GM18951 (cell line): ENCODE results near the gene FCER2.

Source experiments
- POLR2A ChIP-seq: IDR thresholded peaks from 4 replicates; pipeline ENCODE4 v1.6.1; 2011; ENCODE audit warnings: mild to moderate bottlenecking; ENCODE audit not compliant: insufficient read length, insufficient read depth; ENCODE audit errors: extremely low read depth
- in situ Hi-C: fragments of 300-500 bp; cut with MboI; formaldehyde crosslinking; loops from one replicate; pipeline ENCODE4 v1.12.0; 2022; ENCODE audit warnings: low sequenced_read_pairs, mixed read lengths, inconsistent platforms; ENCODE audit not compliant: unreplicated experiment

The FCER2 gene

GRCh38 chr19:7682175-7682855, 19.6 kb downstream of the FCER2 start:
- in situ Hi-C loops: loop anchor here (10.0 kb wide), 1 partner anchor 112 kb away; no protein-coding TSS in a partner anchor
- TF ChIP-seq POLR2A: no peak

GRCh38 chr19:7681340-7682174, 20.4 kb downstream of the FCER2 start:
- no peak for TF ChIP-seq POLR2A
- in situ Hi-C loops: loop anchor here (10.0 kb wide), 1 partner anchor 113 kb away; no protein-coding TSS in a partner anchor

GRCh38 chr19:7680606-7681339, 21.2 kb downstream of the FCER2 start, which contains the start of gene TRAPPC5:
Gene TRAPPC5, plus strand, starts transcription at chr19:7680833. Its CDS starts 1,421 bp downstream, at chr19:7682254.
- peak; percentile 72 for TF ChIP-seq POLR2A
- in situ Hi-C loops: loop anchor here (10.0 kb wide), 1 partner anchor 114 kb away; no protein-coding TSS in a partner anchor

- in situ Hi-C loops: loop anchor here (10.0 kb wide), 1 partner anchor 115 kb away; no protein-coding TSS in a partner anchor
Measured at GRCh38 chr19:7679771-7680605, 21.9 kb downstream of the FCER2 start.

GRCh38 chr19:7678971-7679751, 22.8 kb downstream of the FCER2 start:
- in situ Hi-C loops: no loop called here
- no peak for TF ChIP-seq POLR2A

More at GRCh38 chr19:7679771-7680605, 21.9 kb downstream of the FCER2 start:
- no peak for TF ChIP-seq POLR2A

- in situ Hi-C loops: no loop called here
- no peak for TF ChIP-seq POLR2A
Measured at GRCh38 chr19:7677669-7678311, 24.1 kb downstream of the FCER2 start.

GRCh38 chr19:7676854-7677253, 25.1 kb downstream of the FCER2 start, which contains the start of gene MCEMP1:
Gene MCEMP1, plus strand, starts transcription at chr19:7677090. Its CDS starts 31 bp downstream, at chr19:7677121.
- in situ Hi-C loops: no loop called here

GRCh38 chr19:7676376-7676775, 25.6 kb downstream of the FCER2 start:
- in situ Hi-C loops: no loop called here

More at GRCh38 chr19:7676854-7677253, 25.1 kb downstream of the FCER2 start, which contains the start of gene MCEMP1:
- TF ChIP-seq POLR2A: no peak

GRCh38 chr19:7674010-7675005, 27.6 kb downstream of the FCER2 start:
- in situ Hi-C loops: no loop called here
- no peak for TF ChIP-seq POLR2A

More at GRCh38 chr19:7676376-7676775, 25.6 kb downstream of the FCER2 start:
- no peak for TF ChIP-seq POLR2A

GRCh38 chr19:7672522-7672921, 29.4 kb downstream of the FCER2 start:
- in situ Hi-C loops: no loop called here
- TF ChIP-seq POLR2A: no peak
